ENCODE results near the gene SIDT1.

The SIDT1 gene

DNA sequence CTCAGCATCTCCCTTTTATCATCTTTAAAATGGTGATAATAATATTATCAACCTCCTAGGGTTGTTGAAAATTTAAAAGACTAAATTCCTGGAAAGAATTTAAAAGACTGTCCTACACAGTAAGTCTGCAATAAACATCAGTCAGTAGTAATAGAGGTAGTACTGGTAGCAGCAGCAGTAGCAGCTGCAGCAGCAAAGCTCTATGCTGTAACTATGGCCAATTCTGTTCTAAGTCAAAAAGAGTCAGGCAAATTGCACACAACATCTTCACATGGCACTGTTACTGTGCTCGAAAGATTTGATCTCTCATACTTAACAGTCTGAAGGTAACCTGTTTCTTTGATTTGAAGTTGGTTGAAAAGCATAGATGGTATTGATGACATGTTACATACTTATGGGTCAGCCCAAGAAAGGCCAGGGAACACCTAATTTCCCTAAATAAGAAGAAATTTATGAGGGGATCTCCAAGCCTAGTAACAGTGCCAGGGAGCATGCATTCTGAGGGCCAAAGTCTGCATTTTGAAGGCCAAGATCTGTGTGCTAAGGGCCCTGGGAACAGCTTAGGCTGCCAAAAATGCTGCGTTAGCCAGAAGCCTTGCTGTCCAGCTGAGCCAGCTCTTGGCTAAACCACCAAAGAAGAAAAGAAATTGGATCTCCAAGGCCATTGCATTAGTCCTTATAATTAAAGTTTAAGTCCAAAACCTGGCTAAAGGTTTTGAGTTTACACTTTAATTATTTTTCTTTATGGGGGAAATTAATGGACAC, 68.2 kb downstream of the SIDT1 start:
- FAIRE-seq: no peak
- TF ChIP-seq PAX5 (IDR thresholded peaks at IDR 0.05; ENCODE audit: insufficient read depth, low read length, severe bottlenecking) (no peak), SPI1 (IDR thresholded peaks at IDR 0.05; ENCODE audit: low read depth, low read length) (no peak), POLR2AphosphoS5 (IDR thresholded peaks at IDR 0.05; ENCODE audit: low read depth, low read length) (no peak), POU2F2 (IDR thresholded peaks at IDR 0.05; ENCODE audit: low read depth, low read length) (no peak), TAF1 (IDR thresholded peaks at IDR 0.05; ENCODE audit: low read depth, low read length) (no peak), POLR2A (IDR thresholded peaks at IDR 0.05; ENCODE audit: low read depth, low read length) (no peak)
- no peak for DNase-seq (ENCODE audit: insufficient read length, low spot score)

GRCh38 chr3:113601240-113601639, 68.9 kb downstream of the SIDT1 start:
- DNase-seq (ENCODE audit: insufficient read length, low spot score): no peak
- TF ChIP-seq POLR2A (IDR thresholded peaks at IDR 0.05; ENCODE audit: low read depth, low read length) (no peak), PAX5 (IDR thresholded peaks at IDR 0.05; ENCODE audit: insufficient read depth, low read length, severe bottlenecking) (no peak), TAF1 (IDR thresholded peaks at IDR 0.05; ENCODE audit: low read depth, low read length) (no peak), POU2F2 (IDR thresholded peaks at IDR 0.05; ENCODE audit: low read depth, low read length) (no peak), SPI1 (IDR thresholded peaks at IDR 0.05; ENCODE audit: low read depth, low read length) (no peak), POLR2AphosphoS5 (IDR thresholded peaks at IDR 0.05; ENCODE audit: low read depth, low read length) (no peak)
- no peak for FAIRE-seq

DNA sequence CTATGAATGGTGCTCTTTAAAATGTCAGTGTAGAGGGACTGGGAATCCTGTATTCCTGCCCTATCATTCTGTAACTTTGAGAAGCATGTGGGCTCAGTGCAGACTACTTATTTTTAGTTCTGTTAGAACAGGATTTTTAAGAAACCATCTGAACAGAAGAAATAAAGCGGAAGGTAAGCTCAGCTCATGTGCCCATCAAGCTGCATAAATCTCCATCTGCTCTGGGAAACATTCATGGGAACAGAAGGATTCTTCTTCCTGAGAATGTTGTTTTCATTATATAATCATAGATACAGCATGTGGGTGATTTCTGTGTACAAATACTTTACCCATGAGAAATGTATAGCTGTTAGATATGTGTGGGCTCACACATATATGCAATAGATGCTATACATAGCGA, 69.9 kb downstream of the SIDT1 start:
- TF ChIP-seq POLR2AphosphoS5 (IDR thresholded peaks at IDR 0.05; ENCODE audit: low read depth, low read length) (no peak), POU2F2 (IDR thresholded peaks at IDR 0.05; ENCODE audit: low read depth, low read length) (no peak), TAF1 (IDR thresholded peaks at IDR 0.05; ENCODE audit: low read depth, low read length) (no peak), POLR2A (IDR thresholded peaks at IDR 0.05; ENCODE audit: low read depth, low read length) (no peak), SPI1 (IDR thresholded peaks at IDR 0.05; ENCODE audit: low read depth, low read length) (no peak), PAX5 (IDR thresholded peaks at IDR 0.05; ENCODE audit: insufficient read depth, low read length, severe bottlenecking) (no peak)
- DNase-seq (ENCODE audit: insufficient read length, low spot score) (no peak), FAIRE-seq (no peak)

- FAIRE-seq (no peak), DNase-seq (ENCODE audit: insufficient read length, low spot score) (no peak)
- no peak for TF ChIP-seq PAX5 (IDR thresholded peaks at IDR 0.05; ENCODE audit: insufficient read depth, low read length, severe bottlenecking)
- no peak for TF ChIP-seq SPI1 (IDR thresholded peaks at IDR 0.05; ENCODE audit: low read depth, low read length)
- no peak for TF ChIP-seq POU2F2 (IDR thresholded peaks at IDR 0.05; ENCODE audit: low read depth, low read length)
- TF ChIP-seq POLR2AphosphoS5 (IDR thresholded peaks at IDR 0.05; ENCODE audit: low read depth, low read length): no peak
- no peak for TF ChIP-seq POLR2A (IDR thresholded peaks at IDR 0.05; ENCODE audit: low read depth, low read length)
- TF ChIP-seq TAF1 (IDR thresholded peaks at IDR 0.05; ENCODE audit: low read depth, low read length): no peak
Measured at GRCh38 chr3:113602836-113603235, 70.5 kb downstream of the SIDT1 start.

DNA sequence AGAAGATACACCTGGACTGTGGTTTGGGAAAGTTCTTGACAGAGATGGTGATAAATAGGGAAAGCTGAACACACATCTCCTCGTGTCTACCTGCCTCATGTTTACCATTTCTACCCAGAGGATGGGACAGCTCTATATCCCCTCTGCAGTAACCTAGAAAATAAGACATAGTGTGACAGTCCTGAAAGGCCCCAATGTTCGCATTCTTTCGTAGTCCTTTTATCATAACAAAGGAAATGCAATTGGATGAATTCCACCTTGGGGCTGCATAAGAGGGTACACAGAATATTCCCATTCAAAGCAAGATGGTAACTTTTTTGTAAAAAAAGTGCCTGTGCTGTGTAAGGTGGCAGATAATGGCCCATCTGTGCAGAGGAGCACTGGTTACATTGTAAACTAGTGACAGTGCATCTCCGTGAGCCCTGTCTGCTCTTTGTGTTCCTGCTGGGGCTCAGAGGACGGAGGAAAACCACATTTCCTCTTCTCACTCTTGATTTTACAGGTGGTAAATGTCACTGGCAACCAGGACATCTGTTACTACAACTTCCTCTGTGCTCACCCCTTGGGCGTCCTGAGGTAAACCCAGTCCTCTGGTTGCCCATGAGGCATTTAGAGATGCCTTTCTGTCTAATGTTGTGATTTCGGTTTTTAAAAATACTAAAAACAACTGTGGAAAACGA, 74.3 kb downstream of the SIDT1 start:
- peak; percentile 81 for TF ChIP-seq SPI1 (IDR thresholded peaks at IDR 0.05; ENCODE audit: low read depth, low read length)
- no peak for TF ChIP-seq TAF1 (IDR thresholded peaks at IDR 0.05; ENCODE audit: low read depth, low read length)
- no peak for TF ChIP-seq POLR2AphosphoS5 (IDR thresholded peaks at IDR 0.05; ENCODE audit: low read depth, low read length)
- TF ChIP-seq PAX5 (IDR thresholded peaks at IDR 0.05; ENCODE audit: insufficient read depth, low read length, severe bottlenecking): no peak
- TF ChIP-seq POU2F2 (IDR thresholded peaks at IDR 0.05; ENCODE audit: low read depth, low read length): peak; percentile 58; the same call in 1 of the 2 replicates
- FAIRE-seq: peak; percentile 98
- peak; percentile 62 for DNase-seq (ENCODE audit: insufficient read length, low spot score)

DNA sequence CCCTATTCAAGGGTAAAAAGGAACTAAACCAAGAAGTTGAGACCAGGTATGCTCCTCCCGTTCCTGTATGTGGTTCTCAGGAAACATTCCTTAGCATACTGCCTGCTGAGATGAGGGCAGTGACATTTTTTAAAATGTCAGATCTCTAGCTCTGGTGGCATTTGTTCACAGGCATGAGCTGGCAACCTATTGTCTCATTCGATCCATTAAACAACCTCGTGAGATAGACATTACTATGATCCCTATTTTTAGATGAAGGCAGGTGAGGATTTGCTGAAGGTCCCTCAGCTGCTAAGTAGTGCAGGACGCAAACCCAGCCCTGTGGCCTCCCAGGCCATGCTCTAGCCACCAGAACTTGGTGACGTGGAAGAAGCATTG, 74.9 kb downstream of the SIDT1 start:
- FAIRE-seq (no peak), DNase-seq (ENCODE audit: insufficient read length, low spot score) (no peak)
- no peak for TF ChIP-seq SPI1 (IDR thresholded peaks at IDR 0.05; ENCODE audit: low read depth, low read length)
- no peak for TF ChIP-seq TAF1 (IDR thresholded peaks at IDR 0.05; ENCODE audit: low read depth, low read length)
- no peak for TF ChIP-seq POU2F2 (IDR thresholded peaks at IDR 0.05; ENCODE audit: low read depth, low read length)
- no peak for TF ChIP-seq PAX5 (IDR thresholded peaks at IDR 0.05; ENCODE audit: insufficient read depth, low read length, severe bottlenecking)
- no peak for TF ChIP-seq POLR2A (IDR thresholded peaks at IDR 0.05; ENCODE audit: low read depth, low read length)
- TF ChIP-seq POLR2AphosphoS5 (IDR thresholded peaks at IDR 0.05; ENCODE audit: low read depth, low read length): no peak

DNA sequence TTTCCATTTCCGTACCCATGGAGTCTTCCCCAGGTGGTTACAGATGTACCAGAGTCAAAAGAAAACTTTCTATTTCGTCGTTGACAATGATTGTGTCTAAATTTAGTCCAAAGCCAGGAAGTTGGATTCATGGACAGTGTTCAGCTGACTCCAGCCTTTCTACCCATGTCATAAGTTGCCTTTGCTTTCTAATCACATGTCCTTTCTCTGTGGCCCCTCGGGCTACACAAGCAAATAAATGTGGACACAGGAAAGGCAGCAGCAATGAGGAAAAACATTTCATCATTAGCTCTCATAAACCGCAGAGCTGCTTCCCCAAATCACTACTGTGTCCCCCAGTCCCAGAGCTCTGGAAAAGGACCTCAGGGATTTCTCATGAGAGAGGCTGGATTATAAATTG, 82.0 kb downstream of the SIDT1 start:
- FAIRE-seq: no peak
- DNase-seq (ENCODE audit: insufficient read length, low spot score): no peak
- TF ChIP-seq SPI1 (IDR thresholded peaks at IDR 0.05; ENCODE audit: low read depth, low read length) (no peak), POU2F2 (IDR thresholded peaks at IDR 0.05; ENCODE audit: low read depth, low read length) (no peak), PAX5 (IDR thresholded peaks at IDR 0.05; ENCODE audit: insufficient read depth, low read length, severe bottlenecking) (no peak), POLR2A (IDR thresholded peaks at IDR 0.05; ENCODE audit: low read depth, low read length) (no peak), TAF1 (IDR thresholded peaks at IDR 0.05; ENCODE audit: low read depth, low read length) (no peak), POLR2AphosphoS5 (IDR thresholded peaks at IDR 0.05; ENCODE audit: low read depth, low read length) (no peak)

GRCh38 chr3:113615976-113616375, 83.6 kb downstream of the SIDT1 start:
- FAIRE-seq (no peak), DNase-seq (ENCODE audit: insufficient read length, low spot score) (no peak)
- TF ChIP-seq SPI1 (IDR thresholded peaks at IDR 0.05; ENCODE audit: low read depth, low read length) (no peak), PAX5 (IDR thresholded peaks at IDR 0.05; ENCODE audit: insufficient read depth, low read length, severe bottlenecking) (no peak), POLR2AphosphoS5 (IDR thresholded peaks at IDR 0.05; ENCODE audit: low read depth, low read length) (no peak), POLR2A (IDR thresholded peaks at IDR 0.05; ENCODE audit: low read depth, low read length) (no peak), POU2F2 (IDR thresholded peaks at IDR 0.05; ENCODE audit: low read depth, low read length) (no peak), TAF1 (IDR thresholded peaks at IDR 0.05; ENCODE audit: low read depth, low read length) (no peak)

DNA sequence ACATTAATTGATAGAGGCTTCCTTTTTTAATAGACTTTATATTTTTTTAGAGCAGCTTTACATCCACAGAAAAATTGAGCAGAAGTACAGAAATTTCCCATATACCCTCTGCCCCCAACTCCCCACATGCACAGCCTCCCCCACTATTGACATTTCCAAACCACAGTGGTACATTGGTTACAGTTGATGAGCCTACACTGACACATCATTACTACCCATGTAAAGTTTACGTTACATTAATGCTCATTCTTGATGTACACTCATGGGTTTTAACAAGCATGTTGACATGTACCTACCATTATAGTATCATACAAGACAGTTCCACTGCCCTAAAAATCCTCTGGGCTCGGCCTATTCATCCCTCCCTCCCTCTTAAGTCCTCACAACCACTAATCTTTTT, 85.4 kb downstream of the SIDT1 start:
- TF ChIP-seq TAF1 (IDR thresholded peaks at IDR 0.05; ENCODE audit: low read depth, low read length): no peak
- TF ChIP-seq POLR2AphosphoS5 (IDR thresholded peaks at IDR 0.05; ENCODE audit: low read depth, low read length): no peak
- TF ChIP-seq PAX5 (IDR thresholded peaks at IDR 0.05; ENCODE audit: insufficient read depth, low read length, severe bottlenecking): no peak
- TF ChIP-seq POLR2A (IDR thresholded peaks at IDR 0.05; ENCODE audit: low read depth, low read length): no peak
- TF ChIP-seq POU2F2 (IDR thresholded peaks at IDR 0.05; ENCODE audit: low read depth, low read length): no peak
- no peak for TF ChIP-seq SPI1 (IDR thresholded peaks at IDR 0.05; ENCODE audit: low read depth, low read length)
- DNase-seq (ENCODE audit: insufficient read length, low spot score): no peak
- peak; percentile 54 for FAIRE-seq
